Smooth muscle cell (in vitro differentiated cells): ENCODE data around the gene SIGMAR1. TPM values are rescaled to one million over a fixed set of nuclear protein-coding genes. Genes with fewer than 3 reads are reported as not detected.
"Not testable (repeated sequence)": the region's sequence is repeated elsewhere in the genome, so short reads cannot be mapped to it uniquely, and the experiment has no call there.

Source experiments
- DNase-seq: peaks from one replicate; lab custom pipeline; 2025; ENCODE audit not compliant: unreplicated experiment; lab: John Stamatoyannopoulos, UW
- H2AFZ ChIP-seq: fragments of 200-600 bp; sonication (generic); 2 replicates; pipeline ENCODE4 v1.6.0; 2016; ENCODE audit warnings: antibody characterized with exemption, low read depth, mild to moderate bottlenecking
- H3F3A ChIP-seq: fragments of 200-600 bp; sonication (generic); 2 replicates; pipeline ENCODE4 v1.6.0; 2017; ENCODE audit warnings: antibody characterized with exemption, low read depth
- H3K27ac ChIP-seq: fragments of 200-600 bp; sonication (generic); 2 replicates; pipeline ENCODE4 v1.5.1; 2016; ENCODE audit warnings: low read depth, mild to moderate bottlenecking
- H3K27me3 ChIP-seq: fragments of 200-600 bp; sonication (generic); 2 replicates; pipeline ENCODE4 v1.6.1; 2016; ENCODE audit warnings: low read depth, mild to moderate bottlenecking
- H3K36me3 ChIP-seq: fragments of 200-600 bp; sonication (generic); 2 replicates; pipeline ENCODE4 v1.5.1; 2016; ENCODE audit warnings: low read depth
- H3K4me1 ChIP-seq: fragments of 200-600 bp; sonication (generic); 2 replicates; pipeline ENCODE4 v1.5.1; 2016; ENCODE audit warnings: low read depth
- H3K4me2 ChIP-seq: fragments of 200-600 bp; sonication (generic); 2 replicates; pipeline ENCODE4 v1.6.0; 2016; ENCODE audit warnings: mild to moderate bottlenecking
- H3K4me3 ChIP-seq: fragments of 200-600 bp; sonication (generic); 2 replicates; pipeline ENCODE4 v1.5.1; 2016; ENCODE audit warnings: mild to moderate bottlenecking
- H3K79me2 ChIP-seq: fragments of 200-600 bp; sonication (generic); 2 replicates; pipeline ENCODE4 v1.6.0; 2016; ENCODE audit warnings: low read depth, mild to moderate bottlenecking
- H3K9ac ChIP-seq: fragments of 200-600 bp; sonication (generic); 2 replicates; pipeline ENCODE4 v1.6.0; 2016; ENCODE audit warnings: low read depth
- H3K9me3 ChIP-seq: fragments of 200-600 bp; sonication (generic); replicated peaks from 2 replicates; pipeline ENCODE4 v1.5.1; 2016; ENCODE audit warnings: low read depth
- H4K20me1 ChIP-seq: fragments of 200-600 bp; sonication (generic); 2 replicates; pipeline ENCODE4 v1.6.0; 2016; ENCODE audit warnings: low read depth
- CTCF ChIP-seq: fragments of 200-600 bp; sonication (generic); IDR thresholded peaks from 2 replicates; pipeline ENCODE4 v1.5.1; 2017; ENCODE audit warnings: borderline replicate concordance, mild to moderate bottlenecking, antibody characterized with exemption; ENCODE audit not compliant: insufficient read depth, poor library complexity, severe bottlenecking
- WGBS: methylation state at CpG from one replicate; pipeline ENCODE4 v1.1.7; 2016; ENCODE audit warnings: low lambda C conversion rate; 5-methylcytosine and 5-hydroxymethylcytosine counted together
- polyA plus RNA-seq: library from polyadenylated mRNA; unstranded; fragments of >200 nt; fragmentation: Nextera tagmentation; extraction: Ambion mirVana; gene quantifications from 2 replicates; pipeline ENCODE4 v1.2.1, GENCODE V29; 2016
- total RNA-seq: library from RNA; depleted of rRNA; stranded (reverse); fragments of >200 nt; gene quantifications from 2 replicates; pipeline ENCODE4 v1.2.3, GENCODE V29; 2014

SIGMAR1 gene
- total and polyA plus RNA-seq, 2 experiments from 2014 or later: 105 to 192 TPM

- H3K4me2 ChIP-seq: peak overlapping the region; percentile 96
- peaks cover 9% of the 10 kb centered on the region for H3F3A ChIP-seq
- peaks cover 21% of the 10 kb centered on the region for H3K79me2 ChIP-seq
- DNase-seq: no peak
- H4K20me1 ChIP-seq: no peaks in the 10 kb centered on the region
- no peaks in the 10 kb centered on the region for H3K36me3 ChIP-seq
- no peaks in the 10 kb centered on the region for H3K9me3 ChIP-seq
- H3K4me3 ChIP-seq: peak overlapping the region; percentile 73
- peak overlapping the region; percentile 46 for H3K9ac ChIP-seq
- H2AFZ ChIP-seq: peak overlapping the region; percentile 95
- H3K27me3 ChIP-seq: no peaks in the 10 kb centered on the region
- peaks cover 8% of the 10 kb centered on the region for H3K4me1 ChIP-seq
- 4% methylated on average over 8 of the region's 8 CpGs for WGBS
- no peak for TF ChIP-seq CTCF
- H3K27ac ChIP-seq: peak overlapping the region; percentile 58
These were observed 9.5 kb upstream of the SIGMAR1 start for GRCh38 chr9:34647084-34647403.

GRCh38 chr9:34646211-34647083 lies 8.9 kb upstream of the SIGMAR1 start, which contains the start of gene GALT:
GALT (plus strand) TSS chr9:34646675; CDS start chr9:34646705, 30 bp downstream.
- Histone ChIP-seq H4K20me1 (no peaks in the 10 kb centered on the region), H3K27me3 (no peaks in the 10 kb centered on the region), H3F3A (peaks cover 6% of the 10 kb centered on the region), H3K27ac (peak within 1 kb of the TSS; percentile 58), H3K9me3 (no peaks in the 10 kb centered on the region), H3K9ac (peak within 1 kb of the TSS; percentile 46), H3K4me2 (peak within 1 kb of the TSS; percentile 96), H3K4me3 (peak within 1 kb of the TSS; percentile 73), H2AFZ (peak within 1 kb of the TSS; percentile 95), H3K36me3 (no peaks in the 10 kb centered on the region), H3K4me1 (peaks cover 8% of the 10 kb centered on the region), H3K79me2 (peaks cover 21% of the 10 kb centered on the region)
- DNase-seq: peak; percentile 83
- 5% methylated on average over 42 of the region's 43 CpGs for WGBS
- peak; percentile 23 for TF ChIP-seq CTCF

- Histone ChIP-seq H3K36me3 (no peaks in the 10 kb centered on the region), H3K9ac (no peak overlapping the region), H3K9me3 (no peaks in the 10 kb centered on the region), H3K4me1 (peaks cover 8% of the 10 kb centered on the region), H4K20me1 (no peaks in the 10 kb centered on the region), H3K79me2 (peaks cover 21% of the 10 kb centered on the region), H3F3A (no peaks in the 10 kb centered on the region), H3K27ac (no peak overlapping the region), H2AFZ (no peak overlapping the region), H3K27me3 (no peaks in the 10 kb centered on the region), H3K4me2 (no peak overlapping the region), H3K4me3 (no peak overlapping the region)
- DNase-seq: no peak
- TF ChIP-seq CTCF: no peak
These were observed 7.3 kb upstream of the SIGMAR1 start for GRCh38 chr9:34644766-34645314.

- Histone ChIP-seq H3K4me2 (no peak overlapping the region), H3K27me3 (no peaks in the 10 kb centered on the region), H2AFZ (no peak overlapping the region), H3K4me3 (no peak overlapping the region), H3K27ac (no peak overlapping the region), H3K36me3 (no peaks in the 10 kb centered on the region), H3K4me1 (peaks cover 10% of the 10 kb centered on the region), H3F3A (no peaks in the 10 kb centered on the region), H3K9ac (no peak overlapping the region), H3K79me2 (peaks cover 6% of the 10 kb centered on the region), H3K9me3 (no peaks in the 10 kb centered on the region), H4K20me1 (no peaks in the 10 kb centered on the region)
- no peak for DNase-seq
- 100% methylated on average over 1 of the region's 1 CpG for WGBS
- no peak for TF ChIP-seq CTCF
These were observed 5.1 kb upstream of the SIGMAR1 start for GRCh38 chr9:34642679-34643078.

GRCh38 chr9:34639322-34639721 lies 1.7 kb upstream of the SIGMAR1 start:
- not testable (repeated sequence) for H3K36me3 ChIP-seq, H3F3A ChIP-seq
- WGBS: over 99% methylated on average over 8 of the region's 8 CpGs

More at GRCh38 chr9:34639322-34639721, 1.7 kb upstream of the SIGMAR1 start:
- DNase-seq, H2AFZ ChIP-seq, H3K9me3 ChIP-seq, H4K20me1 ChIP-seq, H3K4me3 ChIP-seq, H3K9ac ChIP-seq, H3K27ac ChIP-seq, H3K4me2 ChIP-seq, H3K27me3 ChIP-seq: not testable (repeated sequence)
- Histone ChIP-seq H3K79me2 (peaks cover 10% of the 10 kb centered on the region), H3K4me1 (peaks cover 13% of the 10 kb centered on the region)
